HG02588 (cell line): Measurements from ENCODE around the gene FBXW5.

Experiments used
- ATAC-seq: cut with Tn5 transposase; IDR thresholded peaks from one replicate; pipeline ENCODE4 v1.9.1; 2021; ENCODE audit warnings: mild to moderate bottlenecking, moderate library complexity; ENCODE audit not compliant: unreplicated experiment

Gene FBXW5

DNA sequence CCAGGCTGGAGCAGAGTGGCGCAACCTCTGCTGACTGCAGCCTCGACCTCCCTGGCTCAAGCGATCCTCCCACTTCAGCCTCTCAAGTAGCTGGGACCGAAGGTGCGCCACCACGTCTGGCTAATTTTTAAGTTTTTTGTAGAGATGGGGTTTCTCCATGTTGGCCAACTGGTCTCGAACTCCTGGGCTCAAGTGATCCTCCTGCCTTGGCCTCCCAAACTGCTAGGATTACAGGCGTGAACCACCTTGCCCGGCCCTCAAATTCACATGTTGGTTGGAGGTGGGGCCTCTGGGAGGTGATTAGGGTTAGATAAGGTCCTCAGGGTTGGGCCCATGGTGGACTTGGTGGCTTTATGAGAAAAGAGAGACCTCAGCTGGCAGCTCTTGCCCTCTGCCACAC is 17.6 kb upstream of the FBXW5 start:
- no peak for ATAC-seq

DNA sequence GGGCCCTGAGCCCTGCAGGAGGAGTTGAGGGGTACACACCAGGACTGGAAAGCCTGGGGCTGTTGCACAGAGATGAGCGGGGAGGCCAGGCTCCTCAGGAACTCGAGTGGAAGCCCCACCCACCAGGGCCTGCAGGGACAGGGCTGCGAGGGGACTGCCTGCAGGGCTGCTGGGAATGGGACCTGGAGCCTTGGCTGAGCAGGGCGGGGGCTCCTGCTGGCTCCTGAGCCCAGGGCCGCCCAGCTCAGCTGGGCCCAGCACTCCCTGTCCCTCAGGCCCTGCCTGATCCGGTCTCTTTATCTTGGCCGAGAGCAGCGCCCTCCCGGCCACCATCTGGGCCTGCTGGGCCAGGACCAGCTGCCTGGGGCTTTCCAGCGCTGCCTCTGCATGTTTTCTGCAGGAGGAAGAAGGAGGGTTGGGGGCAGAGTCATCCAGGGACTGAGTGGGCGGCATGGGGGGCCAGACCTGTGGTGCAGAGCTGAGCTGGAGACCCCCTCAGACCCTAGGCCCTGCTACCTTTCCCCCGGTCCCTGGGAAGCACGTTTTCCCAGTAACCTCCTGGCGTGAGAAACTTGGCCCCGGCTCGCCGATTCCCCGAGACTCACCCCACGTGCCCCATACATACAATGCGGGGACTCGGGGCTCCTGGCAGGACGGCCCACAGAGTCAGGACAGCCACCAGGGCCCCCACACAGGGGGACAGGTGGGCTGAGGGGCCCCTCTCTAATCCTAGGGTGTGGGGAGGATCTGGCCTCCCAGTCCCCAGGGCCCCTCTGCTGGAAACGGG is 16.9 kb upstream of the FBXW5 start:
- no peak for ATAC-seq

DNA sequence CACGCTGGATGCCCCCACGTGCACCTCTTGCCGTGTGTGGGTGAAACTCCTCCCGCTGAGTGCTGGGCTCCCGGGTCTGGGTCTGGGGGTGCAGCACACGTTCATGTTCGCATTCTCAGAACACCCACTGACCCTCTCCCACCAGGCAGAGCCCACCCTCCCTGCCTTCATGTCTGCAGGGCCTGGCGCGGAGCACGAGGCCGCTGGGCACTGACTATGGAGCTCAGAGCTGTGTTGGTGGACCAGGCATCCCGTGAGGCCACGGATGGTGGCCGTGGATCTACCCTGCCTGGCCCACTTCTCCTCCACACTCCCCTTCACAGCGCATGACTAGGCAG is 16.4 kb upstream of the FBXW5 start:
- no peak for ATAC-seq

DNA sequence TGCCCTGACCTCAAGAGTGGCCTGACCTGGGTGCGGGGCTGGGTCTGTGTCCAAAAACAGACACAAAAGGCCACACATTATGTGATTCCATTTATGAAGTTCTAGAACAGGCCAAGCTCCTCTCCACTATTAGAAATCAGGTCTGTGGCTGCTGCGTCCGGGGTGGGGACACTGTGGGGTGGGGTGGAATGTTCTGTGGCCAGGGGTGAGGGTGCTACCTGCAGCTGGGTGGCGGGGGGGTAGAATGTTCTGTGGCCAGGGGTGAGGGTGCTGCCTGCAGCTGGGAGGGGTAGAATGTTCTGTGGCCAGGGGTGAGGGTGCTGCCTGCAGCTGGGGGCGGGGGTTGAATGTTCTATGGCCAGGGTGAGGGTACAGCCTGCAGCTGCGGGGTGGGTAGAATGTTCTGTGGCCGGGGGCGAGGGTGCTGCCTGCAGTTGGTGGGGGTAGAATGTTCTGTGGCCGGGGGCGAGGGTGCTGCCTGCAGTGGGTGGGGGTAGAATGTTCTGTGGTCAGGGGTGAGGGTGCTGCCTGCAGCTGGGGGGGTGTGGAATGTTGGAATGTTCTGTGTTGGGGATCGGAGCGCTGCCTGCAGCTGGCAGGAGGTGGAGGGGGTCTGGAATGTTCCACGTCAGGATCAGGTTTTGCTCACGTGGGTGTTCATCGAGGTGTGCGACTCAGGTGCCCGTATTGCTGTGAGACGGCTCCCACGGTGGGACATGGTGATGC is 15.8 kb upstream of the FBXW5 start:
- no peak for ATAC-seq

DNA sequence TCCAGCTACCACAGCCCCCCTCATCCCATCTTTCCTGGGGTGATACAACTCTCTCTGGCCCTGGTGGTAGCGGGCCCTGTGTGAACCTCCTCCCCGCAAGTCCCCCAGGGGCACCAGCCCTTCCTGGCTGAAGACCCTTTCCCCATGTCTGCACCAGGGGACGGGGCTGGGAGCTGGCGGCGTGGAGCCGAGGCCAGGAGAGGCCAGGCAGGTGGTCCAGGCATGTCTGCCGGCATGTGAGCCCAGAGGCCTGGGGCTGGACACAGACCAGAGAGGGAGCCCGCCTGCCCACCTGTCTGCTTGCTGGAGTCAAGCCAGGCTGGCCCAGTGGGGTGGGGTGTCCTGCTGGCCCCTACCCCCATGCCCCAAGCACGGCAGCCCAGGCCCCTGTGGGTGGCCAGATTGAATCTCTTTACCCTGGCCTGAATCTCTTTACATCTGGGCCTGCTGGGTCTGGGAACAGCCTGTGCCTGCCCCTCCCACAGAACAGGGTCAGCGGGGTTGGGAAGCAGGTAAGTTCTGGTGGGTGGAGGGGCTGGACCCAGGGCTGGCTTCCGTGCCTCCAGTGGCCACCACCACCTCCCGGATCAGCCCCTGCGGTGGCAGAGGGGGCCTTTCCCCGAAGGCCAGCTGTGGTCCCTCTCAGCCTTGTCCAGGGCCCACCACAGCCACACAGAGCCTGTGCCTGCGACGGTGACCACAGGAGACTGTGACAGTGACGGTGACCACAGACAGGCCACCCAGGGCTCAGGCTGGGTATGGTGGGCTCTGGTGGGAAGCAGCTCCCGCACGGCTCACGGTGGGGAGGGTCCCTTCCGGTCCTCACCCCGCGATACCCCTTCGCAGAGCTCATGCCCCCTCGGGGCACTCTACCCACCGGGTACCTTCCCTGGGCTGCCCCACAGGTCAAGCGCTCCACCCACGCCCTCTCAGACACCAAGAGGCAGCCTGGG is 14.6 kb upstream of the FBXW5 start:
- no peak for ATAC-seq

DNA sequence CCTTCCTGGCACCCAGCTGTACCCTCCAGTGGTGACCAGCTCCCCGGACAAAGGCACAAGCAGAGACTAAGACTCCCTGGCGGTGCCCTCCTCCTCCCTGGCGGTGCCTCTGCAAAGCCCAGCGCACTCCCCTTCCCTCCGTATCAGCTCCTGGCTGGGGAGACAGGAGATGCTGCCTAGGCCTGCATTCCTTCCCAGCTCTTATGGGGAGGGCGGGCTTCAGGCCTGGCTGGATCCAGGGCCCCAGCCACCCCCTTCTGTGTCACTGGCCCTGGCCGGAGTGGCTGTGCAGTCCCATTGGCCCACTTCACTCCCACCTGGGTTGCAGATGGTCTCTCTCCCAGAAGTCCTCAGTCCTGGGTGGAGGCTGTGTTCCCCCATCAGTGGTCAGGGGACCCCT is 13.9 kb upstream of the FBXW5 start:
- no peak for ATAC-seq

DNA sequence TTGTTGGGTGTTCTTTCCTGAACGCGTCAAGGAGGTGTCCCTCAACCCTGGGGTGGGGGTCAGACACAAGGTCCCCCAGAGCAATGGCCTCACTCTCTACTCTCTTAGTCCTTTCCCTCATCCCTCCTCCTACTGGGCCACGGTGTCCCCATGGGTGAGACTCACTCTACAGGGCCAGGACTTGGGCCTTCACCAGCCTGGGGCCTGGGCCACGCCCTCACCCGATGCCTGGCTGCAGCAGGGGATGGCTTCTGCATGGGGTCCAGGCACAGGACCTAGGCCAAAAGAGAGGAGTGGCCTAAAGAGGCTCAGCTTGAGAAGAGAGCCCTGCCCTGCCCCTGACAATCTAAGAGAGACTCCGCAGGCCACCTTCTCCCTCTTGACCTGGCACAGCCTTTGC is 13.4 kb upstream of the FBXW5 start:
- ATAC-seq, result no peak

DNA sequence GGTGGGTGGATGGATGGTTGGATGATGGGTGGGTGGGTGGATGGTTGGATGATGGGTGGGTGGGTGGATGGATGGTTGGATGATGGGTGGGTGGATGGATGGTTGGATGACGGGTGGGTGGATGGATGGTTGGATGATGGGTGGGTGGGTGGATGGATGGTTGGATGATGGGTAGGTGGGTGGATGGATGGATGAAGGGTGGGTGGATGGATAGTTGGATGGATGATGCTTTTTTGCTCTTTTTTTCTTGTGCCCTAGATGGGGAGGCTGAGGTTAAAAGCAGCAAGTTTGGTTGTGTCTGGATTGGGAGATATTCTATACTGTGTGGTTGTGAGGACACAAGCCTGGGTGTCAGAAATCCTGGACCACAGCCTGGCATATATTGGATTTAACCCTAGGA is 12.9 kb upstream of the FBXW5 start:
- no peak for ATAC-seq

DNA sequence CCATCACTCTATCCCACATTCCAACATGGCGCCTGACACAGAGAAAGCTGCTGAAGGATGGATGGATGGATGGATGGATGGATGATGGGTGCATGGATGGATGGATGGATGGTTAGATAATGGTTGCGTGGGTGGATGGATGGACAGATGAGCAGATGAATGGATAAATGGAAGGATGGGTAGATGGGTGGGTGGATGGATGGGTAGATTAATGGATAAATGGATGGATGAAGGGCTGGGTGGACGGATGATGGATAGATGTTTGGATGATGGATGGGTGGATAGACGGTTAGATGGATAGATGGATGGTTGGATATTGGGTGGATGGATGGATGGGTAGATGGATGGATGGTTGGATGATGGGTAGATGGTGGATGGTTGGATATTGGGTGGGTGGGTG is 12.1 kb upstream of the FBXW5 start:
- ATAC-seq, result no peak

DNA sequence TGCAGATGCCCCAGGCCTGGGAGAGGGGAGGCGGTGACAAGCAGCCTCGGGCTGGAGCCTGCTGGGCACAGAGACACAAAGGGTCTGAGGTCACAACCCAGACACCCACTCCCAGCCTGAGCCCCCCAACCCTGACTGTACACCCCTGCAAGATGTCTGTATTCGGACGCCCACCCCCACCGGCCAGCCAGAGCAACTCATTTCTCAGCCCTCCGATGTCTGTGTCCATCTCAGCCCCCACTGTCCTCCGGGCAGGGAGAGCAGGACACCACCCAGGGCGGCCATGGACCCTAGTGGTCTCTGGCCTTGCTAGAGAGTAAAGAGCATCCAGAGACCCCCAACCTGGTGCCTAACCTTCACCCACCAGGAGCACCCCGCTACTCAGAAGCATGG is 11.4 kb upstream of the FBXW5 start:
- ATAC-seq, result no peak

DNA sequence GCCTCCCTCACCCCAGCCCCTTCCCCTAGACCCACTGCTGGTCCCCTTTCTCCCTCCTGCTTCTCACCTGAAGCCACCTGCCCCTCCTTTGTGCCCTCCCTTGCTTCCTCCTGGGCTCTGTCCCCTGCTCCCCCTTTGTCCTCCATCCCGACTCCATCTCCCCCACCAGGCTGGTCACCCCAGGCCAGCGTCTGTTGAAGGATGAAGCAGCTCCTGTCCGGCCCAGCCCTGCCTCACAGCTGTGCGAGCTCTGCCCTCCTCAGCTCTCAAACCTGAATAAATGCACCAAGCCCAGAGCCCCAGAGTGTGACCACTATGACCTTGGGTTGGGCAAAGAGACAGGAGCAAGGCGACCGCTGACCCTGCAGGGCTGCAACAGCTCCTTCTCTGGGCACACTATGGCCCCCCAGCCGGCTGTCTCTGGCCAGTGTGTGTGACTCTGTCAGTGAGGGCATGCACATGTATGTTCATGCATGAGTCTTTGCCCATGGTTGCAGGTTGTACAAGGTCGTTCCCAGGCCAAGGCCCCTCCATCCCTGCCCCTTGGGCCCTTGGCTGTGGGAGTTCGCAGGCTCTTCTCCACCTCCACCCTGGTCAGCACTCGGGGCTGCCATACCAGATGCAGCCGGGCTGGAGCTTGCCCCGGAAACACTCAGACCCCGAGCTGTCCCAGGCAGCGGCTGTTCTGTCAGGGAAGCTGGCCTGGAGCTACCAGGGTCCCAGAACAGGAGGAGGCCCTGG is 10.8 kb upstream of the FBXW5 start:
- no peak for ATAC-seq

DNA sequence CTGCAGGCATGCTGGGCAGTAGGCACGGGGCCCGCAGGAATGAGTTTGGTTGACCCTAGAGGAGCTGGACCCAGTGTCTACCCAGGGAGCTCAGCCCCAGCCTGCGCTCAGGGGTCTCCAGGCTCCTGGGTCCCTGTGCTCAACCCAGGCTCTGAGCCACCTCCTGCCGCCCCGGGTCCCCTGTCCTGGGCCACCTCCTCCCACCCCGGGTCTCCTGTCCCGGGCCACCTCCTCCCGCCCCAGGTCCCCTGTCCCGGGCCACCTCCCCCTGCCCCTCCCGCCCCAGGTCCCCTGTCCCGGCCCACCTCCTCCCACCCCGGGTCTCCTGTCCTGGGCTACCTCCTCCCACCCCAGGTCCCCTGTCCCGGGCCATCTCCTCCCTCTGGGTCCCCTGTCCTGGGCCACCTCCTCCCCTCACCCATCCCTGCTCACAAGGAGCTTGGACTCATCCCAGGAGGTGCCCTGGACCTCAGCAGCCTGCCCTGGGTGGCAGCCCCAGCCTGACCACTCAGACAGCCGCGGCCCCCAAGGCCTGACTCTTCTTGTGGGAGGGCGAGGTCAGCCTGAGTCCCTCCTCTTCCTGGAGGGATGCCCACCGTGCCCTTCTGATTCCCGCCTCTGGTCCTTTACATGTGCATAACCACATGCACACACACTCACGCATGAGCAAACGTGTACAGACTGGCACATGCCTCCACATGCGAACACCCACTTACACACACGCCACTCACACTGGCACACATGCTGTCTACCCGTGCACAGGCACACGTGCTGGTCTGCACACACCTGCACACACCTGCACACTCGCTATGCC is 9.9 kb upstream of the FBXW5 start:
- no peak for ATAC-seq

DNA sequence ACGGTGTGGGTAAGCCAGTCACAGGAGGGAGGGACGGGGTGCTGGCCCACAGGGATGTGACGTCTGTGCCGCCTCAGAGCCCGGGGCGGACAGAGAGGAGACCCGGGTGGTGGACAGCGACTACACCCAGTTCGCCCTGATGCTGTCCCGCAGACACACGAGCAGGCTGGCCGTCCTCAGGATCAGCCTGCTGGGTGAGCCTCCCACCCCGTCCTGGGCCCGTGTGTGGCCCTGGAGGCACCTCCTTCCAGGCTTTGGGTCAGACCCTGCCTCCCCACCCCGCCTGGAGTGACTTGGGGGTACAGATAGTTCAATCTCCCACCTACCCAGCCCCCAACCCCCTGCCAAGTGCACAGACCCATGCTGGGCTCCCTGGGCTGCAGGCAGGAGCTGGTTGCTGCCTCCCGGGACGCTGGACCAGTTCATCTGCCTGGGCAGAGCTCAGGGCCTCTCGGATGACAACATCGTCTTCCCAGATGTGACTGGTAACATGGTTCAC is 9.3 kb upstream of the FBXW5 start:
- ATAC-seq, result no peak

DNA sequence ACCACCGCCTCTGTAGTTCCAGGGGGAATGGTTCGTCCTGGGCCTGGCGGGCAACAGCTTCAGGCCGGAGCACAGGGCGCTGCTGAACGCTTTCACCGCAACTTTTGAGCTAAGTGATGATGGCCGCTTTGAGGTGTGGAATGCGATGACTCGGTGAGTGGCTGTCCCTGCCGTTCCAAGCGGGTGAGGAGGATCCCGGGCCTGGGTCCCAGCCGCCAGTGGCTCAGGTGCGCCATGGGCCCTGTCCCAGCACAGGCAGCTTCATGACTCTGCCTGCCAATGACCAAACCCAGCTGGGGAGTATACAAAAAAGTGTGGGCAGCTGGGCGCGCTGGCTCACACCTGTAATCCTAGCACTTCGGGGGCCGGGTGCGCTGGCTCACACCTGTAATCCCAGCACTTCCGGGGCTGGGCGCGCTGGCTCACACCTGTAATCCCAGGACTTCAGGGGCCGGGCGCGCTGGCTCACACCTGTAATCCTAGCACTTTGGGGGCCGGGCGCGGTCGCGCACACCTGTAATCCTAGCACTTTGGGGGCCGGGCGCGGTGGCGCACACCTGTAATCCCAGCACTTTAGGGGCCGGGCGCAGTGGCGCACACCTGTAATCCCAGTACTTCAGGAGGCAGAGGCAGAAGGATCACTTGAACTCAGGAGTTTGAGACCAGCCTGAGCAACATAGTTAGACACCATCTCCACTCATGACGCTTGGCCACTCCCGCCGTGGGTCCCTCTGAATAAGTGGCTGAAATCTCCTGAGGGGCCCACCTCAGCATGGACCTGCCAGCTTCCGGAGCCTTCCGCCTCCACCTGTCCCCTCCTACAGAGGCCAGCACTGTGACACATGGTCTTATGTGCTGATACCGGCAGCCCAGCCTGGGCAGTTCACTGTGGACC is 8.6 kb upstream of the FBXW5 start:
- ATAC-seq, result no peak

DNA sequence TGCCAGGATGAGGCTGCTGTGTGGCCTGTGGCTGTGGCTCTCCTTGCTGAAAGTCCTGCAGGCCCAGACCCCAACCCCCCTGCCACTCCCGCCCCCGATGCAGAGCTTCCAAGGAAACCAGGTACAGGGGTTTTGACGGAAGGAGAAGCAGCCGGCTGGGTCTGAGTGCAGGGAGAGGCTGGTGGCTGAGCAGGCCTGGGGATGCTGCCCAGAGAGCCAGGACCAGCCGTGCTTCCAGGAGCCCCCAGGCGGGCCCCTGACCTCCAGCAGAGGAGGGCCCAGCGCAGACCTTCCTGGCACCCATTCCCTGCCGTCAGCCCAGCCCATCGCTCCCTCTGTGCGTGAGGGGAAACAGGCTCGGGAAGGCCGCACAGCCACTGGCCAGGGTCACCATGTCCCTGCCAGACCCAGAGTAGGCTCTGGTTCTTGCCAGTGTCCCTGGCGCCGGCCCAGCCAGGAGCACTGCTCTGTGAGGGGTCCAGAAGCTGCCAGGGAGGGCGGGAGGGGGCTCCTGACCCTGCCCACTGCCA is 7.8 kb upstream of the FBXW5 start:
- no peak for ATAC-seq

DNA sequence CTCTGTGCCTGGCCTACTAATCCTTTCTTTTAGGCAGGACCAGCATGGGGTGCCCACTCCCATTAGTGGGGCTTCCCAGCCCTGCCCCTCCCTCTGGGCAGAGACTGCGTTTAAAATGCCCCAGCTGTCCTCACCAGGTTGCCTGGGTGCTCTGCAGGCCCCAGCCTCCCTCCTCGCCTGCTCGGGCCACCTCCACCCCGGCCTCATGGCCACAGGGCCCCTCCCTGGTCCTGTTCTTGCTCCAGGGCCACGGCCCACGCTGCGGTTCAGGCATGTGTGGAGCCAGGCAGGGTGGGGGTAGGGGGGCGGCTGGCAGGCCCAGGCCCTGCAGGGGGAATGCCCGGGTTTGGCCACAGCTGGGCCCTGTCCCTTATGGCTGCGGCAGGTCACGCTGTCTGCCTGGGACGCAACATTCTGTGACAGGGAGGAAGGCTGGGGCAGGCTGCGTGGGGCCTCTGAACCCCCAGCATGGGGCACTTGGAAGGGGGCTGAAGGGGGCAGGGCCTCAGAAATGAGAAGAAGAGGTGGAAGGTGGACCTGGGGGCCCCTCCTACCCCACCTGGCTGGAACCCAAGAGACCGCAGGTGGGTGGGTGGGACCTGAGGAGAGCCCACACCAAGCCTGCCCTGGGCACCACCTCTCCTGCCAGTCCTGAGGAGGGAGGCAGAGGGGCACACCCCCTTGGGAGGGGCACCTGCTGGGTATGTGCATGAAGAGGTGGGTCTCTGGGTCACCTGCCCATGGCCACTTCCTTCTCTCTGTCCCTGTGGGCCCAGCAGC is 7.2 kb upstream of the FBXW5 start, which contains the start of gene LCN12:
Gene LCN12, plus strand, starts transcription at position 733 of the 780 bp plus-strand sequence. CDS start 55 bp downstream, outside the sequence.
- ATAC-seq, result no peak

DNA sequence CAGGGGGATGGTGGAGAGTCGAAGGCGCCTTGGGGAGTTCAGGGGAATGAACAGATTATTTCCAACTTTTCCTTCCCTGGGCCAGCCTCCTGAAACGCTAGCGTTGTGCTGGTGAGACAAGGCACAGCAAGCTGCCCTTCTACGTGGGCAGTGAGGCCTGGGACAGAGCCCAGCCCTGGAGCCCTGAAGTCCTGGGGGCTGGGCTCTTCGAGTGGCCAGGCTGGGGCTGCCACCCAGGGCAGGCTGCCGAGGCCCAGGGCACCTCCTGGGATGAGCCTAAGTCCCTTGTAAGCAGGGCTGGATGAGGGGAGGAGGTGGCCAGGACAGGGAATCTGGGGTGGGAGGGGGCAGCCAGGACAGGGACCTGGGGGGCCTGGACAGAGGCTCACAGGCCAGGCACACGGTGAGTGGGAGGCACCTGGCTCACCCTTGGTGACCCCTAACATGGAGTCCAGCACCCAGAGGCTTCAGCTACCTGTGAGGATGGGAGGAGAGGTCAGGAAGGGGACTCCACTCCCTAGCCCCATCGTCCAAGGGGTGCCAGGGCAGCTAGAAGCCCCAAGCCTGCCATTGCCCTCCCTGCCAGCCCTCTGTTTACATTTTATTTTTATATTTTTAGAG is 6.2 kb upstream of the FBXW5 start:
- ATAC-seq, result no peak
